ENCODE data around the gene BRINP2. TPM values are rescaled to one million over a fixed set of nuclear protein-coding genes. Genes with fewer than 3 reads are reported as not detected.

BRINP2 gene
- polyA plus RNA-seq, 2 of the 4 experiments (the other 2 are of a cell fraction): 0.04 to 0.09 TPM

DNA sequence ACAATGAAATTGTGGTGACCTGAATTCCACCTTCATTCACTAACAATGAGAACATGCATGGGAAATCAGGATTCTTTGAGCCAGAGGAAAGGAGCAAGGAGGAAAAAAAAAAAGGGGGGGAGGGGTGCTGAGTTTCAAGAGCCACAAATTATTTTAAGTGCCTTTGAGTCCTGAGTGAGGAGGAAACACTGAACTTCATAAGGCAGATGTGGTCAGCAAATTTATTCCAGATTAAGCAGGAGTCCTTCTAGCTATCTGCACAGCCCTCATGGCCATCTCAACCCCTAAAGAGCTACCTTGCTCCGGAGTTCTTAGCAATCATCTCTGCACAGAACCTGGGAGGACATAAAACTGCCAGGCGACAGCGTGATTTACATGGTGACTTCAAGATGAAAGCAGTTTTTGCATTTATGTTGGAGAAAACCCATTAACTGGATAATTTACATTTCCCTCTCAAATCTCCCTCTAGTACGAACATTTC, 27.9 kb upstream of the BRINP2 start:
- ChIA-PET POLR2A (no interaction called here), CTCF (no interaction called here)
- Histone ChIP-seq H3K4me2 (no peak overlapping the region), H3K4me3 (no peak overlapping the region), H3K4me1 (no peaks in the 10 kb centered on the region), H3K9me3 (no peaks in the 10 kb centered on the region), H3K27ac (no peak overlapping the region)
- DNase-seq (ENCODE audit: low read depth in 1 of 2, low spot score in 1 of 2) (no peak), ATAC-seq (no peak), FAIRE-seq (no peak)
- 29% methylated on average over 4 of the region's 4 CpGs for WGBS (ENCODE audit: missing lambda C conversion rate)
- TF ChIP-seq ZNF302 (CRISPR knock-in tag; IDR thresholded peaks at IDR 0.05): no peak
- no peak for TF ChIP-seq SMC3 (IDR thresholded peaks at IDR 0.05)
- TF ChIP-seq CHD4 (IDR thresholded peaks at IDR 0.05; ENCODE audit: borderline replicate concordance): no peak
- no peak for TF ChIP-seq MYC (IDR thresholded peaks at IDR 0.05; ENCODE audit: borderline replicate concordance, low read length)
- TF ChIP-seq MAFK (IDR thresholded peaks at IDR 0.05; ENCODE audit: partially characterized antibody): no peak
- TF ChIP-seq EHF (CRISPR knock-in tag; IDR thresholded peaks at IDR 0.05): no peak
- TF ChIP-seq FOSL2 (IDR thresholded peaks at IDR 0.05): no peak
- no peak for TF ChIP-seq FOSL2 (CRISPR knock-in tag; IDR thresholded peaks at IDR 0.05)
- TF ChIP-seq, protein P1, sequence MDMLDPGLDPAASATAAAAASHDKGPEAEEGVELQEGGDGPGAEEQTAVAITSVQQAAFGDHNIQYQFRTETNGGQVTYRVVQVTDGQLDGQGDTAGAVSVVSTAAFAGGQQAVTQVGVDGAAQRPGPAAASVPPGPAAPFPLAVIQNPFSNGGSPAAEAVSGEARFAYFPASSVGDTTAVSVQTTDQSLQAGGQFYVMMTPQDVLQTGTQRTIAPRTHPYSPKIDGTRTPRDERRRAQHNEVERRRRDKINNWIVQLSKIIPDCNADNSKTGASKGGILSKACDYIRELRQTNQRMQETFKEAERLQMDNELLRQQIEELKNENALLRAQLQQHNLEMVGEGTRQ (IDR thresholded peaks at IDR 0.05): no peak
- no peak for TF ChIP-seq POLR2AphosphoS2 (conservative IDR thresholded peaks at IDR 0.05; ENCODE audit: low read length)
- TF ChIP-seq, protein P2, sequence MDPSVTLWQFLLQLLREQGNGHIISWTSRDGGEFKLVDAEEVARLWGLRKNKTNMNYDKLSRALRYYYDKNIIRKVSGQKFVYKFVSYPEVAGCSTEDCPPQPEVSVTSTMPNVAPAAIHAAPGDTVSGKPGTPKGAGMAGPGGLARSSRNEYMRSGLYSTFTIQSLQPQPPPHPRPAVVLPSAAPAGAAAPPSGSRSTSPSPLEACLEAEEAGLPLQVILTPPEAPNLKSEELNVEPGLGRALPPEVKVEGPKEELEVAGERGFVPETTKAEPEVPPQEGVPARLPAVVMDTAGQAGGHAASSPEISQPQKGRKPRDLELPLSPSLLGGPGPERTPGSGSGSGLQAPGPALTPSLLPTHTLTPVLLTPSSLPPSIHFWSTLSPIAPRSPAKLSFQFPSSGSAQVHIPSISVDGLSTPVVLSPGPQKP (IDR thresholded peaks at IDR 0.05; ENCODE audit: low read depth, low read length): no peak
- TF ChIP-seq HOXB13 (CRISPR knock-in tag; IDR thresholded peaks at IDR 0.05; ENCODE audit: low read depth): no peak
- TF ChIP-seq EHMT2 (IDR thresholded peaks at IDR 0.05; ENCODE audit: low read depth): no peak
- TF ChIP-seq, protein P3, sequence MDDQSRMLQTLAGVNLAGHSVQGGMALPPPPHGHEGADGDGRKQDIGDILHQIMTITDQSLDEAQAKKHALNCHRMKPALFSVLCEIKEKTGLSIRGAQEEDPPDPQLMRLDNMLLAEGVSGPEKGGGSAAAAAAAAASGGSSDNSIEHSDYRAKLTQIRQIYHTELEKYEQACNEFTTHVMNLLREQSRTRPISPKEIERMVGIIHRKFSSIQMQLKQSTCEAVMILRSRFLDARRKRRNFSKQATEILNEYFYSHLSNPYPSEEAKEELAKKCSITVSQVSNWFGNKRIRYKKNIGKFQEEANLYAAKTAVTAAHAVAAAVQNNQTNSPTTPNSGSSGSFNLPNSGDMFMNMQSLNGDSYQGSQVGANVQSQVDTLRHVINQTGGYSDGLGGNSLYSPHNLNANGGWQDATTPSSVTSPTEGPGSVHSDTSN (IDR thresholded peaks at IDR 0.05): no peak
- TF ChIP-seq HOXA7 (CRISPR knock-in tag; IDR thresholded peaks at IDR 0.05): no peak
- TF ChIP-seq BHLHE40 (IDR thresholded peaks at IDR 0.05; ENCODE audit: low read depth, low read length): no peak
- no peak for TF ChIP-seq ZFP36 (IDR thresholded peaks at IDR 0.05; ENCODE audit: borderline replicate concordance, partially characterized antibody)
- TF ChIP-seq RARB (CRISPR knock-in tag; IDR thresholded peaks at IDR 0.05): no peak
- TF ChIP-seq NPAS2 (CRISPR knock-in tag; IDR thresholded peaks at IDR 0.05; ENCODE audit: borderline replicate concordance): no peak
- TF ChIP-seq TP53 (CRISPR knock-in tag; IDR thresholded peaks at IDR 0.05): no peak

DNA sequence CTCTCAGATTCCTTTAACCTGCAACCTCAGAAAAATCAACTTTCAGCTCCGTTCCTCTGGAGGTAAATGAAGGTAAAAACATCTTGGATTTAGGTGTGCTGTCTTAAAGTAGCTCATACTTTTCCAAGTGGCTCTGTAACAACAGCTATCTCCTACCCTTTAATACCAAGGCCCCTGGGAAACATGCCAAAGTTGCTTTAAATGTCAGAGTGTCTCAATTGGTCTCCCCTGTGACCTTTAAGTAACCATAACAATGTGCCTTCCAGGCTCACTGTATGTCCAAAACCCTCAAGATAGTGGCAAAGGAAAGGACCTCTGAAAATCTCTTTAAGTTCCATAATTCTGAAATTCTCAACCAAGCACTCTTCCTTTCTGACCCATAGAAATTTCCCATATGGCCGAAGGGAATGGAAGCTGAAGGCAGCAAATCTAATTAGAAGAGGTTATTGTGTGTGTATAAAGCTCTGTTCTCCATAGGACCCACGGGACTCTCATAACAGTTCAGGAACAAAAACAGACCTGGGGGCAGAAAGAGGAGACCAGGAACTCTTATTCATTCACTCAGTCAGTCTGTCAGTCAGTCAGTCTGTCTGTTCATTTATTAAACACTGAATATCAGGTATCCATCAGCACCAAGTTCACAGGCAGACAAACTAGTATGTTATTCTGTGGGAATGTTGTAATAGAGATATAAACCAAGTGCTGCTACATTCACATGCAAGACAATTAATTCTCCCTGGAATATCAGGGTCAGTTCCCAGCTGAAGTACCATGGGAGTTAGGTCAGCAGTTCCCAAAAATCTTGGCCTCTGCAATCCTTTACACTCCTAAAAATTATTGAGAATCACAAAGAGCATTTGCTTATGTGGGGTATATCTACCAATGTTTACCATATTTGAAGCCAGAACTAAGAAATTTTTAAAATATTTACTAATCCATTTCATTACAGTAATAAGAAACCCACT, 25.4 kb upstream of the BRINP2 start:
- no peak for DNase-seq (ENCODE audit: low read depth in 1 of 2, low spot score in 1 of 2)
- WGBS (ENCODE audit: missing lambda C conversion rate): 12% methylated on average over 3 of the region's 3 CpGs
- ChIA-PET POLR2A (no interaction called here), CTCF (interaction anchor here (0.7 to 1.0 kb wide), 2 partner anchors 10 to 47 kb away, joined by 3 to 4 read pairs; no protein-coding TSS in a partner anchor)
- no peak for FAIRE-seq
- Histone ChIP-seq H3K9me3 (no peaks in the 10 kb centered on the region), H3K4me1 (no peaks in the 10 kb centered on the region), H3K4me2 (no peak overlapping the region), H3K27ac (no peak overlapping the region), H3K4me3 (no peak overlapping the region)
- ATAC-seq: no peak
- no peak for TF ChIP-seq EHMT2 (IDR thresholded peaks at IDR 0.05; ENCODE audit: low read depth)
- TF ChIP-seq FOSL2 (IDR thresholded peaks at IDR 0.05): no peak
- no peak for TF ChIP-seq FOSL2 (CRISPR knock-in tag; IDR thresholded peaks at IDR 0.05)
- no peak for TF ChIP-seq JUNB (IDR thresholded peaks at IDR 0.05)
- TF ChIP-seq MAZ (IDR thresholded peaks at IDR 0.05; ENCODE audit: borderline replicate concordance, low read depth, low read length): no peak
- TF ChIP-seq FOSB (CRISPR knock-in tag; IDR thresholded peaks at IDR 0.05): no peak
- TF ChIP-seq, protein P4, sequence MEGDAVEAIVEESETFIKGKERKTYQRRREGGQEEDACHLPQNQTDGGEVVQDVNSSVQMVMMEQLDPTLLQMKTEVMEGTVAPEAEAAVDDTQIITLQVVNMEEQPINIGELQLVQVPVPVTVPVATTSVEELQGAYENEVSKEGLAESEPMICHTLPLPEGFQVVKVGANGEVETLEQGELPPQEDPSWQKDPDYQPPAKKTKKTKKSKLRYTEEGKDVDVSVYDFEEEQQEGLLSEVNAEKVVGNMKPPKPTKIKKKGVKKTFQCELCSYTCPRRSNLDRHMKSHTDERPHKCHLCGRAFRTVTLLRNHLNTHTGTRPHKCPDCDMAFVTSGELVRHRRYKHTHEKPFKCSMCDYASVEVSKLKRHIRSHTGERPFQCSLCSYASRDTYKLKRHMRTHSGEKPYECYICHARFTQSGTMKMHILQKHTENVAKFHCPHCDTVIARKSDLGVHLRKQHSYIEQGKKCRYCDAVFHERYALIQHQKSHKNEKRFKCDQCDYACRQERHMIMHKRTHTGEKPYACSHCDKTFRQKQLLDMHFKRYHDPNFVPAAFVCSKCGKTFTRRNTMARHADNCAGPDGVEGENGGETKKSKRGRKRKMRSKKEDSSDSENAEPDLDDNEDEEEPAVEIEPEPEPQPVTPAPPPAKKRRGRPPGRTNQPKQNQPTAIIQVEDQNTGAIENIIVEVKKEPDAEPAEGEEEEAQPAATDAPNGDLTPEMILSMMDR (IDR thresholded peaks at IDR 0.05): no peak
- no peak for TF ChIP-seq POLR2A (IDR thresholded peaks at IDR 0.05; ENCODE audit: low read length)
- TF ChIP-seq, protein P2 (IDR thresholded peaks at IDR 0.05; ENCODE audit: low read depth, low read length): no peak
- no peak for TF ChIP-seq HDAC2 (IDR thresholded peaks at IDR 0.05)
- TF ChIP-seq, protein P5, sequence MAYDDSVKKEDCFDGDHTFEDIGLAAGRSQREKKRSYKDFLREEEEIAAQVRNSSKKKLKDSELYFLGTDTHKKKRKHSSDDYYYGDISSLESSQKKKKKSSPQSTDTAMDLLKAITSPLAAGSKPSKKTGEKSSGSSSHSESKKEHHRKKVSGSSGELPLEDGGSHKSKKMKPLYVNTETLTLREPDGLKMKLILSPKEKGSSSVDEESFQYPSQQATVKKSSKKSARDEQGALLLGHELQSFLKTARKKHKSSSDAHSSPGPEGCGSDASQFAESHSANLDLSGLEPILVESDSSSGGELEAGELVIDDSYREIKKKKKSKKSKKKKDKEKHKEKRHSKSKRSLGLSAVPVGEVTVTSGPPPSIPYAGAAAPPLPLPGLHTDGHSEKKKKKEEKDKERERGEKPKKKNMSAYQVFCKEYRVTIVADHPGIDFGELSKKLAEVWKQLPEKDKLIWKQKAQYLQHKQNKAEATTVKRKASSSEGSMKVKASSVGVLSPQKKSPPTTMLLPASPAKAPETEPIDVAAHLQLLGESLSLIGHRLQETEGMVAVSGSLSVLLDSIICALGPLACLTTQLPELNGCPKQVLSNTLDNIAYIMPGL (CRISPR knock-in tag; IDR thresholded peaks at IDR 0.05; ENCODE audit: borderline replicate concordance): no peak
- TF ChIP-seq MYC (IDR thresholded peaks at IDR 0.05; ENCODE audit: borderline replicate concordance, low read length): no peak
- TF ChIP-seq FOXS1 (CRISPR knock-in tag; IDR thresholded peaks at IDR 0.05): no peak
- no peak for TF ChIP-seq CHD4 (IDR thresholded peaks at IDR 0.05; ENCODE audit: borderline replicate concordance)
- TF ChIP-seq TFCP2L1 (CRISPR knock-in tag; IDR thresholded peaks at IDR 0.05): no peak

All from A549 (cell line).